Stimulated activated CD8-positive, alpha-beta memory T cell treated with anti-CD3 and anti-CD28 coated beads, Interleukin-4, amount 100 ng/mL, for 4 hours (primary cell): ENCODE data around the gene DPP8.
"Not testable (repeated sequence)": the region's sequence is repeated elsewhere in the genome, so short reads cannot be mapped to it uniquely, and the experiment has no call there.

Experiments
- DNase-seq, 2 donors: peaks; one replicate each; pipeline ENCODE4 v3.0.0-alpha.2; 2020; ENCODE audit warnings: low read depth in 2 of 2, low spot score in 1 of 2

DPP8 gene

GRCh38 chr15:65525622-65526021 lies 8.1 kb upstream of the DPP8 start:
- no peak for DNase-seq

GRCh38 chr15:65524226-65524625 lies 6.7 kb upstream of the DPP8 start:
- DNase-seq: no peak

GRCh38 chr15:65521350-65521749 lies 3.9 kb upstream of the DPP8 start:
- no peak for DNase-seq

GRCh38 chr15:65518633-65519285 lies 1.3 kb upstream of the DPP8 start:
- DNase-seq: no peak

GRCh38 chr15:65517866-65518207 lies 348 bp upstream of the DPP8 start:
- no peak for DNase-seq

- no peak for DNase-seq
Measured at GRCh38 chr15:65512807-65513416, 4.6 kb downstream of the DPP8 start.

- DNase-seq: no peak
Measured at GRCh38 chr15:65512189-65512588, 5.3 kb downstream of the DPP8 start.

GRCh38 chr15:65509321-65509720 lies 8.2 kb downstream of the DPP8 start:
- DNase-seq: no peak

GRCh38 chr15:65494076-65494475 lies 23.4 kb downstream of the DPP8 start:
- no peak for DNase-seq

- DNase-seq: no peak
Measured at GRCh38 chr15:65484876-65485275, 32.6 kb downstream of the DPP8 start.

- no peak for DNase-seq
Measured at GRCh38 chr15:65476903-65477302, 40.6 kb downstream of the DPP8 start.

GRCh38 chr15:65470866-65471265 lies 46.6 kb downstream of the DPP8 start:
- no peak for DNase-seq

- no peak for DNase-seq
Measured at GRCh38 chr15:65468229-65468909, 49.1 kb downstream of the DPP8 start.

GRCh38 chr15:65466901-65467300 lies 50.6 kb downstream of the DPP8 start:
- no peak for DNase-seq

- not testable (repeated sequence) for DNase-seq
Measured at GRCh38 chr15:65463096-65463495, 54.4 kb downstream of the DPP8 start.

- DNase-seq: no peak
Measured at GRCh38 chr15:65460741-65461347, 56.6 kb downstream of the DPP8 start.

GRCh38 chr15:65455256-65455655 lies 62.2 kb downstream of the DPP8 start:
- DNase-seq: not testable (repeated sequence)

- DNase-seq: no peak
Measured at GRCh38 chr15:65451989-65452388, 65.5 kb downstream of the DPP8 start.

- DNase-seq: no peak
Measured at GRCh38 chr15:65450556-65450955, 66.9 kb downstream of the DPP8 start.

- no peak for DNase-seq
Measured at GRCh38 chr15:65447145-65447544, 70.3 kb downstream of the DPP8 start.

GRCh38 chr15:65434201-65434600 lies 83.3 kb downstream of the DPP8 start:
- no peak for DNase-seq

- no peak for DNase-seq
Measured at GRCh38 chr15:65431731-65432130, 85.8 kb downstream of the DPP8 start.
